K562 (cell line): ENCODE results near the gene NPTX2. TPM values are rescaled to one million over a fixed set of nuclear protein-coding genes. Genes with fewer than 3 reads are reported as not detected.

ENCODE experiments used
- polyA plus RNA-seq, 8 experiments: library from polyadenylated mRNA; depleted of rRNA in 4 of 8; stranded (reverse) in 5 of 8; unstranded in 3 of 8; fragments of >200 nt; fragmentation: Nextera tagmentation in 2 of 8; fragmentation: Illumina TruSeq in 1 of 8; extraction: Ambion mirVana in 2 of 8; extraction: Trizol in 1 of 8; gene quantifications; 2 replicates each; pipeline versions ENCODE4 v1.2.1 to v1.2.3, GENCODE V29; 2011 to 2014; ENCODE audit warnings: inconsistent platforms in 1 of 8, missing spikeins in 1 of 8
- total RNA-seq, 7 experiments: library from RNA; depleted of rRNA in 6 of 7; stranded (reverse); fragments of >200 nt in 6 of 7; fragmentation: Illumina TruSeq in 2 of 7; extraction: Trizol in 2 of 7; gene quantifications; 2 replicates each; pipeline versions ENCODE4 v1.2.1 to v1.2.3, GENCODE V29; 2011 to 2021; ENCODE audit warnings: low replicate concordance in 1 of 7

Gene NPTX2
- total and polyA plus RNA-seq, 9 of the 15 experiments (the other 6 are each of a cell fraction or from before 2014, with no cell fraction given): 0.07 TPM; not detected in 8

Other genes starting within 250 kb of the NPTX2 start
- 8.6 and 12.2 TPM in 2 replicates for gene BAIAP2L1, start 216.2 kb upstream of the NPTX2 start, total RNA-seq (2014; rRNA removed)
- 15.5 and 19.5 TPM in 2 replicates for gene BAIAP2L1, start 216.2 kb upstream of the NPTX2 start, total RNA-seq (2014; rRNA removed; fragmentation: Illumina TruSeq; extraction: Trizol)
- 11.1 and 12.0 TPM in 2 replicates for gene BAIAP2L1, start 216.2 kb upstream of the NPTX2 start, total RNA-seq (2015; rRNA removed; fragmentation: Illumina TruSeq; extraction: Trizol)
- gene BAIAP2L1, start 216.2 kb upstream of the NPTX2 start, total RNA-seq (2021): 22.0 and 22.9 TPM in 2 replicates
- gene BAIAP2L1, start 216.2 kb upstream of the NPTX2 start, polyA plus RNA-seq (2011; rRNA removed): 14.4 and 19.0 TPM in 2 replicates
- 21.8 and 29.8 TPM in 2 replicates for gene BAIAP2L1, start 216.2 kb upstream of the NPTX2 start, polyA plus RNA-seq (2014; fragmentation: Illumina TruSeq; extraction: Trizol)
- 1 to 10 TPM; 4.2 to 4.3 TPM for gene BAIAP2L1, start 216.2 kb upstream of the NPTX2 start, polyA plus RNA-seq (2014; fragmentation: Nextera tagmentation; extraction: Ambion mirVana)
- 15.0 and 16.4 TPM in 2 replicates for gene BAIAP2L1, start 216.2 kb upstream of the NPTX2 start, polyA plus RNA-seq (2014; rRNA removed)